ENCODE data around the gene ISLR. TPM values are rescaled to one million over a fixed set of nuclear protein-coding genes. Genes with fewer than 3 reads are reported as not detected.

ISLR gene
- total RNA-seq, 1 donor from 2014 or later = 2.6 TPM

GRCh38 chr15:74191798-74192197, 18.3 kb downstream of the ISLR start:
- no peak overlapping the region for H3K4me3 Mint-ChIP-seq

GRCh38 chr15:74192751-74193150, 19.2 kb downstream of the ISLR start:
- Mint-ChIP-seq H3K4me3 (peak overlapping the region; percentile 7), H3K9me3 (no peaks in the 10 kb centered on the region), H3K4me1 (peaks cover 27% of the 10 kb centered on the region), H3K27ac (ENCODE audit: unreplicated experiment) (no peak overlapping the region), H3K36me3 (ENCODE audit: low read depth) (peaks cover 7% of the 10 kb centered on the region), H3K27me3 (ENCODE audit: low read depth) (no peaks in the 10 kb centered on the region)
- TF ChIP-seq CTCF (conservative IDR thresholded peaks at IDR 0.05) = no peak
- no peak for DNase-seq (ENCODE audit: low read depth, low spot score)

More at GRCh38 chr15:74191798-74192197, 18.3 kb downstream of the ISLR start:
- Mint-ChIP-seq H3K36me3 (ENCODE audit: low read depth) (peaks cover 7% of the 10 kb centered on the region), H3K27me3 (ENCODE audit: low read depth) (no peaks in the 10 kb centered on the region), H3K4me1 (peaks cover 27% of the 10 kb centered on the region), H3K9me3 (no peaks in the 10 kb centered on the region), H3K27ac (ENCODE audit: unreplicated experiment) (peak overlapping the region; percentile 87)
- DNase-seq (ENCODE audit: low read depth, low spot score) = no peak
- no peak for TF ChIP-seq CTCF (conservative IDR thresholded peaks at IDR 0.05)

- no peaks in the 10 kb centered on the region for H3K27me3 Mint-ChIP-seq (ENCODE audit: low read depth)
- no peak for TF ChIP-seq CTCF (conservative IDR thresholded peaks at IDR 0.05)
- peaks cover 7% of the 10 kb centered on the region for H3K36me3 Mint-ChIP-seq (ENCODE audit: low read depth)
- no peak overlapping the region for H3K27ac Mint-ChIP-seq (ENCODE audit: unreplicated experiment)
- H3K4me3 Mint-ChIP-seq = peak overlapping the region; percentile 7
- peaks cover 27% of the 10 kb centered on the region for H3K4me1 Mint-ChIP-seq
- no peaks in the 10 kb centered on the region for H3K9me3 Mint-ChIP-seq
- no peak for DNase-seq (ENCODE audit: low read depth, low spot score)
Measured at GRCh38 chr15:74193299-74193718, 19.8 kb downstream of the ISLR start.

GRCh38 chr15:74193905-74194304, 20.4 kb downstream of the ISLR start:
- H3K4me1 Mint-ChIP-seq = peaks cover 27% of the 10 kb centered on the region
- no peak for DNase-seq (ENCODE audit: low read depth, low spot score)
- H3K9me3 Mint-ChIP-seq = no peaks in the 10 kb centered on the region
- peaks cover 7% of the 10 kb centered on the region for H3K36me3 Mint-ChIP-seq (ENCODE audit: low read depth)
- H3K27me3 Mint-ChIP-seq (ENCODE audit: low read depth) = no peaks in the 10 kb centered on the region
- no peak for TF ChIP-seq CTCF (conservative IDR thresholded peaks at IDR 0.05)
- no peak overlapping the region for H3K4me3 Mint-ChIP-seq
- H3K27ac Mint-ChIP-seq (ENCODE audit: unreplicated experiment) = no peak overlapping the region

GRCh38 chr15:74194572-74195559, 21.4 kb downstream of the ISLR start:
- Mint-ChIP-seq H3K27me3 (ENCODE audit: low read depth) (no peaks in the 10 kb centered on the region), H3K27ac (ENCODE audit: unreplicated experiment) (peak overlapping the region; percentile 35), H3K4me1 (peaks cover 31% of the 10 kb centered on the region), H3K9me3 (no peaks in the 10 kb centered on the region), H3K36me3 (ENCODE audit: low read depth) (peaks cover 7% of the 10 kb centered on the region), H3K4me3 (no peak overlapping the region)
- DNase-seq (ENCODE audit: low read depth, low spot score) = no peak
- TF ChIP-seq CTCF (conservative IDR thresholded peaks at IDR 0.05) = no peak
